ENCODE results near the gene PIH1D1. TPM values are rescaled to one million over a fixed set of nuclear protein-coding genes. Genes with fewer than 3 reads are reported as not detected.

Gene PIH1D1
- total and polyA plus RNA-seq, 7 donors = 62.9 to 105 (median 72.8) TPM

- intact Hi-C loops (cut with DNase I) = no loop called here
- TF ChIP-seq EP300 (IDR thresholded peaks at IDR 0.05) = no peak
- TF ChIP-seq POLR2A (IDR thresholded peaks at IDR 0.05) = no peak
- TF ChIP-seq POLR2AphosphoS5 (IDR thresholded peaks at IDR 0.05) = no peak
- no peak for TF ChIP-seq CTCF (IDR thresholded peaks at IDR 0.05)
- Histone ChIP-seq H3K27ac (no peak overlapping the region), H3K27me3 (peaks cover under 1 to 19% (median 2%) of the 10 kb centered on the region in 3 donors), H3K36me3 (no peaks in the 10 kb centered on the region), H3K4me3 (no peak overlapping the region), H3K9me3 (no peaks in the 10 kb centered on the region), H3K4me1 (no peaks in the 10 kb centered on the region)
- DNase-seq = no peak
- WGBS, 2 donors = 91 to 92% methylated on average over 6 of the region's 6 CpGs
Observed at GRCh38 chr19:49400029-49400428, 51.6 kb downstream of the PIH1D1 start.

- Histone ChIP-seq H3K27me3 (peaks cover 6 to 26% (median 12%) of the 10 kb centered on the region in 3 donors), H3K4me3 (no peak overlapping the region), H3K27ac (no peak overlapping the region), H3K9me3 (no peaks in the 10 kb centered on the region), H3K4me1 (no peaks in the 10 kb centered on the region), H3K36me3 (no peaks in the 10 kb centered on the region)
- DNase-seq = no peak
- TF ChIP-seq CTCF (IDR thresholded peaks at IDR 0.05) = no peak
- TF ChIP-seq POLR2AphosphoS5 (IDR thresholded peaks at IDR 0.05) = no peak
- TF ChIP-seq POLR2A (IDR thresholded peaks at IDR 0.05) = no peak
- no peak for TF ChIP-seq EP300 (IDR thresholded peaks at IDR 0.05)
- WGBS, 2 donors = 83 to 89% methylated on average over 6 of the region's 6 CpGs
- intact Hi-C loops (cut with DNase I) = no loop called here
Observed at GRCh38 chr19:49398931-49399330, 52.7 kb downstream of the PIH1D1 start.

- 66 to 72% methylated on average over 11 of the region's 11 CpGs for WGBS, 2 donors
- no peak for DNase-seq
- no peak overlapping the region for H3K27ac ChIP-seq
Observed at GRCh38 chr19:49398001-49398615, 53.5 kb downstream of the PIH1D1 start.

GRCh38 chr19:49396738-49397505, 54.7 kb downstream of the PIH1D1 start:
- Histone ChIP-seq H3K4me3 (no peak overlapping the region), H3K4me1 (no peaks in the 10 kb centered on the region), H3K27ac (no peak overlapping the region), H3K36me3 (no peaks in the 10 kb centered on the region), H3K9me3 (no peaks in the 10 kb centered on the region), H3K27me3 (peaks cover 6 to 36% (median 14%) of the 10 kb centered on the region in 3 donors)
- TF ChIP-seq CTCF (IDR thresholded peaks at IDR 0.05) = no peak
- TF ChIP-seq POLR2A (IDR thresholded peaks at IDR 0.05) = no peak
- no peak for TF ChIP-seq EP300 (IDR thresholded peaks at IDR 0.05)
- TF ChIP-seq POLR2AphosphoS5 (IDR thresholded peaks at IDR 0.05) = no peak
- no peak for DNase-seq
- WGBS, 2 donors = 76 to 81% methylated on average over 8 of the region's 8 CpGs
- intact Hi-C loops (cut with DNase I) = no loop called here

More at GRCh38 chr19:49398001-49398615, 53.5 kb downstream of the PIH1D1 start:
- no peak for TF ChIP-seq EP300 (IDR thresholded peaks at IDR 0.05)
- TF ChIP-seq POLR2AphosphoS5 (IDR thresholded peaks at IDR 0.05) = no peak
- TF ChIP-seq CTCF (IDR thresholded peaks at IDR 0.05) = no peak
- TF ChIP-seq POLR2A (IDR thresholded peaks at IDR 0.05) = no peak
- peaks cover 6 to 29% (median 14%) of the 10 kb centered on the region in 3 donors for H3K27me3 ChIP-seq
- no peaks in the 10 kb centered on the region for H3K36me3 ChIP-seq
- no peak overlapping the region for H3K4me3 ChIP-seq
- intact Hi-C loops (cut with DNase I) = no loop called here
- no peaks in the 10 kb centered on the region for H3K4me1 ChIP-seq
- H3K9me3 ChIP-seq = no peaks in the 10 kb centered on the region

Small RNA genes within 50 kb of the gene (small RNA-seq; reads per million reads assigned to genes)
- gene MIR150 = 14.3 to 29.3 (median 20.7) reads per million in 3 donors
- gene SNORD32A = 0 reads per million in 3 donors
- 0 reads per million in 3 donors for gene SNORD33
- 0 reads per million in 3 donors for gene SNORD34
- gene SNORD35A = 0 reads per million in 3 donors
- 0 reads per million in 3 donors for gene SNORD35B

Other genes with a start within 250 kb of the PIH1D1 start
- gene SLC6A16, start 126.6 kb downstream of the PIH1D1 start, total RNA-seq = 1 to 10 TPM; 1.1 to 3.6 (median 2.2) TPM
- gene SLC6A16, start 126.6 kb downstream of the PIH1D1 start, polyA plus RNA-seq = under 1 TPM in 2 of 3 donors, not detected in 1; under 0.01 to 0.85 TPM
- 10 to 100 TPM in 1 of 4 donors, 1 to 10 TPM in 3; 5.8 to 10.3 (median 9.2) TPM for gene CD37, start 116.4 kb downstream of the PIH1D1 start, total RNA-seq
- 100 to 1,000 TPM in 1 of 3 donors, 10 to 100 TPM in 1, 1 to 10 TPM in 1; 7.2 to 220 (median 14.3) TPM for gene CD37, start 116.4 kb downstream of the PIH1D1 start, polyA plus RNA-seq
- 10 to 100 TPM; 60.6 to 74.9 (median 61.3) TPM for gene TEAD2, start 89.4 kb downstream of the PIH1D1 start, total RNA-seq
- gene TEAD2, start 89.4 kb downstream of the PIH1D1 start, polyA plus RNA-seq = 10 to 100 TPM in 2 of 3 donors, 1 to 10 TPM in 1; 5.8 to 17.9 (median 10.2) TPM
- gene DKKL1, start 87.9 kb downstream of the PIH1D1 start, total RNA-seq = 1 to 10 TPM in 2 of 4 donors, not detected in 2; 1.8 to 2.0 TPM
- gene DKKL1, start 87.9 kb downstream of the PIH1D1 start, polyA plus RNA-seq = 1 to 10 TPM in 1 of 3 donors, under 1 TPM in 1, not detected in 1; 0.17 to 3.6 TPM
- gene KASH5, start 63.6 kb downstream of the PIH1D1 start, total RNA-seq = not detected
- under 1 TPM in 1 of 3 donors, not detected in 2; 0.04 TPM for gene KASH5, start 63.6 kb downstream of the PIH1D1 start, polyA plus RNA-seq
- gene PTH2, start 28.4 kb downstream of the PIH1D1 start, total RNA-seq = not detected
- not detected for gene PTH2, start 28.4 kb downstream of the PIH1D1 start, polyA plus RNA-seq
- not detected for gene GFY, start 26.4 kb downstream of the PIH1D1 start, total RNA-seq
- not detected for gene GFY, start 26.4 kb downstream of the PIH1D1 start, polyA plus RNA-seq
- gene SLC17A7, start 10.3 kb downstream of the PIH1D1 start, total RNA-seq = 1 to 10 TPM in 1 of 4 donors, under 1 TPM in 2, not detected in 1; 0.28 to 1.4 (median 0.82) TPM
- gene SLC17A7, start 10.3 kb downstream of the PIH1D1 start, polyA plus RNA-seq = 1 to 10 TPM in 1 of 3 donors, under 1 TPM in 2; 0.23 to 1.8 (median 0.41) TPM
- gene ALDH16A1, start 1.4 kb upstream of the PIH1D1 start, total RNA-seq = 10 to 100 TPM; 14.1 to 25.3 (median 18.1) TPM
- gene ALDH16A1, start 1.4 kb upstream of the PIH1D1 start, polyA plus RNA-seq = 10 to 100 TPM; 14.3 to 44.2 (median 18.0) TPM
- 10 to 100 TPM in 1 of 4 donors, 1 to 10 TPM in 3; 4.6 to 11.1 (median 6.1) TPM for gene FLT3LG, start 22.4 kb upstream of the PIH1D1 start, total RNA-seq
- gene FLT3LG, start 22.4 kb upstream of the PIH1D1 start, polyA plus RNA-seq = 10 to 100 TPM in 2 of 3 donors, 1 to 10 TPM in 1; 2.1 to 18.6 (median 14.9) TPM
- 1,000 to 10,000 TPM; 2,552 to 5,599 (median 4,191) TPM for gene RPL13A, start 35.8 kb upstream of the PIH1D1 start, total RNA-seq
- gene RPL13A, start 35.8 kb upstream of the PIH1D1 start, polyA plus RNA-seq = 1,000 to 10,000 TPM; 4,070 to 6,094 (median 4,207) TPM
- gene RPS11, start 44.6 kb upstream of the PIH1D1 start, total RNA-seq = 1,000 to 10,000 TPM; 3,843 to 9,166 (median 6,008) TPM
- 1,000 to 10,000 TPM; 4,449 to 8,009 (median 5,043) TPM for gene RPS11, start 44.6 kb upstream of the PIH1D1 start, polyA plus RNA-seq
- gene FCGRT, start 60.8 kb upstream of the PIH1D1 start, total RNA-seq = 100 to 1,000 TPM; 164 to 203 (median 178) TPM
- gene FCGRT, start 60.8 kb upstream of the PIH1D1 start, polyA plus RNA-seq = 100 to 1,000 TPM; 222 to 317 (median 243) TPM
- gene RCN3, start 76.2 kb upstream of the PIH1D1 start, total RNA-seq = 10 to 100 TPM; 14.5 to 43.8 (median 20.6) TPM
- gene RCN3, start 76.2 kb upstream of the PIH1D1 start, polyA plus RNA-seq = 10 to 100 TPM; 13.6 to 28.2 (median 21.6) TPM
- 10 to 100 TPM; 47.6 to 67.8 (median 62.3) TPM for gene NOSIP, start 128.7 kb upstream of the PIH1D1 start, total RNA-seq
- 100 to 1,000 TPM in 2 of 3 donors, 10 to 100 TPM in 1; 96.1 to 123 (median 113) TPM for gene NOSIP, start 128.7 kb upstream of the PIH1D1 start, polyA plus RNA-seq
- gene PRRG2, start 129.5 kb upstream of the PIH1D1 start, total RNA-seq = under 1 TPM in 1 of 4 donors, not detected in 3; 0.71 TPM
- 10 to 100 TPM in 2 of 3 donors, 1 to 10 TPM in 1; 7.2 to 18.9 (median 18.3) TPM for gene PRRG2, start 129.5 kb upstream of the PIH1D1 start, polyA plus RNA-seq
- gene PRR12, start 139.4 kb upstream of the PIH1D1 start, total RNA-seq = 10 to 100 TPM in 1 of 4 donors, 1 to 10 TPM in 3; 5.4 to 16.1 (median 6.1) TPM
- 10 to 100 TPM in 1 of 3 donors, 1 to 10 TPM in 2; 3.0 to 20.4 (median 4.2) TPM for gene PRR12, start 139.4 kb upstream of the PIH1D1 start, polyA plus RNA-seq
- 100 to 1,000 TPM; 105 to 127 (median 125) TPM for gene RRAS, start 188.3 kb upstream of the PIH1D1 start, total RNA-seq
- 100 to 1,000 TPM in 2 of 3 donors, 10 to 100 TPM in 1; 79.8 to 139 (median 130) TPM for gene RRAS, start 188.3 kb upstream of the PIH1D1 start, polyA plus RNA-seq
- 10 to 100 TPM; 10.9 to 21.3 (median 12.5) TPM for gene SCAF1, start 190.4 kb upstream of the PIH1D1 start, total RNA-seq
- gene SCAF1, start 190.4 kb upstream of the PIH1D1 start, polyA plus RNA-seq = 10 to 100 TPM in 2 of 3 donors, 1 to 10 TPM in 1; 9.0 to 30.8 (median 16.0) TPM
- gene IRF3, start 214.0 kb upstream of the PIH1D1 start, total RNA-seq = 10 to 100 TPM; 28.2 to 59.1 (median 32.6) TPM
- 100 to 1,000 TPM in 1 of 3 donors, 10 to 100 TPM in 2; 50.9 to 125 (median 64.9) TPM for gene IRF3, start 214.0 kb upstream of the PIH1D1 start, polyA plus RNA-seq
- gene BCL2L12, start 214.1 kb upstream of the PIH1D1 start, total RNA-seq = 1 to 10 TPM; 4.6 to 9.2 (median 6.5) TPM
- gene BCL2L12, start 214.1 kb upstream of the PIH1D1 start, polyA plus RNA-seq = 10 to 100 TPM in 2 of 3 donors, 1 to 10 TPM in 1; 9.0 to 43.6 (median 10.2) TPM
- gene PRMT1, start 225.5 kb upstream of the PIH1D1 start, total RNA-seq = 100 to 1,000 TPM; 106 to 175 (median 160) TPM
- 100 to 1,000 TPM in 2 of 3 donors, 10 to 100 TPM in 1; 84.1 to 172 (median 101) TPM for gene PRMT1, start 225.5 kb upstream of the PIH1D1 start, polyA plus RNA-seq
- 1 to 10 TPM in 3 of 4 donors, under 1 TPM in 1; 0.49 to 1.7 (median 1.5) TPM for gene ADM5, start 237.8 kb upstream of the PIH1D1 start, total RNA-seq
- gene ADM5, start 237.8 kb upstream of the PIH1D1 start, polyA plus RNA-seq = 1 to 10 TPM in 1 of 3 donors, not detected in 2; 3.1 TPM
- 10 to 100 TPM in 1 of 4 donors, 1 to 10 TPM in 3; 3.6 to 28.5 (median 4.3) TPM for gene CPT1C, start 239.3 kb upstream of the PIH1D1 start, total RNA-seq
- gene CPT1C, start 239.3 kb upstream of the PIH1D1 start, polyA plus RNA-seq = 1 to 10 TPM in 2 of 3 donors, under 1 TPM in 1; 0.69 to 4.2 (median 2.4) TPM

Measured in sigmoid colon (tissue), 7 donors.